Loucy (cell line): Measurements from ENCODE around the gene PIAS1.

Experiments used
- CTCF ChIP-seq: fragments of 200-600 bp; sonication (generic); conservative IDR thresholded peaks from 2 replicates; pipeline ENCODE4 v1.5.1; 2014; ENCODE audit warnings: mild to moderate bottlenecking, antibody characterized with exemption, low read length
- EZH2phosphoT487 ChIP-seq: fragments of 200-600 bp; IDR thresholded peaks from 2 replicates; pipeline ENCODE4 v1.6.1; 2018; ENCODE audit warnings: antibody characterized with exemption, mild to moderate bottlenecking, moderate library complexity, borderline replicate concordance

DNA sequence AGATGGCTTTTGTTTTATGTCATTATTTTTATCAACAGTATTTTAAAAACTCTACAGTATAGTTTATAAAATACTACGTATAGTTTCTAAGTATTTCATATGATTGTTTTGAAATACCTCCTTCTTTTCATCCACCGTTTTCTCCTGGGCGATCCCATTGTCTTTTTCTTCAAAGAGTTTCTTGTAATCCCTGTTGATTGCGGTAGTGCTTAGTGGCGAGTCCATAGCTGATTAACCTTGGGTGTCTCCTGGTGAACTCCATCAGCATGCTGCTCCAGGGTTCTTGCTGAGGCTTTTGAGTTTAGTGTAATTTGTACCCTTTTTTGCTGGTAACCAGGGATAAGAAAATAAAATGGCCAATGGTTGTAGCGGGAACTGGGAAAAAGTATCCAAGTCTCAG, 3.6 kb downstream of the PIAS1 start:
- no peak for TF ChIP-seq EZH2phosphoT487
- no peak for TF ChIP-seq CTCF
